ENCODE measurements around the gene DNAJC4.

The DNAJC4 gene

DNA sequence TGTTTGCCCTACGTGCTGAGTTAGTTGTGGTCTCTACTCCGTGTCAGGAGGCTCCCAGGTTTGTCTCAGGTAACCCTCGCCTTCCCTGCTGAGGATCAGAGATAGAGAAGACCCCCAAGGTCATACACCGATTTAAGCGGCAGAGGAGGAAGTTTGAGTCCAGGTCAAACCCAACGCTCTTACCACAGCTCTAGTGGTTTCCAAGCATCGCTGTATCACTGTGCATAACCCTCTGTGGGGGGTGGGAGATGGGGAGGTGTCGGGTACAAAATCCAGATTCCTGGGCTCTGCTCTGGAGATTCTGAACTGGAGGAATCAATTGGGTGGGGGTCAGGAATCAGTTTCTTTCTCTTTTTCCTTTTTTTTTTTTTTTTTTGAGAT lies 627 bp downstream of the DNAJC4 start:
- DNase-seq: no peak

DNA sequence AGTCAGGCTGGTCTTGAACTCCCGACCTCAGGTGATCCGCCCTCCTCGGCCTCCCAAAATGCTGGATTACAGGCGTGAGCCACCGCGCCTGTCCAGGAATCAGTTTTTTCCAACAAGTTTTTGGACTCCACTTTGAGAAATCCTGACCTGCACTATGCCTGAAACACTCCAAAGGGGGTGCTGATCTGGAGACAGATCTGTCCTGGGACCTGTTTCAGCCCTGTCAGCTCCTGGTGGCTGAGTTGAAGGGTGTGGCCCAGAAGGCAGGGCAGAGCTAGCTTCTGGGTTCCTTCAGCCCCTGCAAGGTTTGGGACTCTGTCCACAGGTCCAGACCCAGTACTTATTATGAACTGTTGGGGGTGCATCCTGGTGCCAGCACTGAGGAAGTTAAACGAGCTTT lies 1.2 kb downstream of the DNAJC4 start:
- no peak for DNase-seq

DNA sequence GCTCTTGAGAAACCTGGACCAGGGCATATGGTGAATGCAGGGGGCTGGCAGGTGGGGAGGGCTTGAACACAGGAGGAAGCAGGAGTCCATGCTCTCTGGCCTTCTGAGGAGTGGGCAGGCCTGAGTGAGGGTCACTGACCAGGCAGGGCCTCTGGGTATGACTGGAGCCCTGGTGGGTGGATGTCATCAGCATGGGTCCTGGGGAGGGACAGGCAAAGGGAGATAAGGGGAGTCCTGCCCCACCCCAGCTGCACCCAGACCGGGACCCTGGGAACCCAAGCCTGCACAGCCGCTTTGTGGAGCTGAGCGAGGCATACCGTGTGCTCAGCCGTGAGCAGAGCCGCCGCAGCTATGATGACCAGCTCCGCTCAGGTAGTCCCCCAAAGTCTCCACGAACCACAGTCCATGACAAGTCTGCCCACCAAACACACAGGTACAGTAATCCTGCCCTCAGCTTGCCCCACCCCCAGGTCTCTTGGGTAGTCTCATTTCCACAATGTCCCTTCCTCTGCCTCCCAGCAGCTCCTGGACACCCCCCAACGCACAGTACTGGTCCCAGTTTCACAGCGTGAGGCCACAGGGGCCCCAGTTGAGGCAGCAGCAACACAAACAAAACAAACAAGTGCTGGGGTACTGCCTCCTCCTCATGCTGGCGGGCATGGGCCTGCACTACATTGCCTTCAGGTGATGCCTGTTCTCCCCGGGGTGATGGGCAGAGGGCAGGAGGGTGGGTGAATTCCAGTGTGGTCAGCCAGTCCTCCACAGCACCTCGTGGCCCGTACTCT lies 2.0 kb downstream of the DNAJC4 start:
- DNase-seq: no peak

DNA sequence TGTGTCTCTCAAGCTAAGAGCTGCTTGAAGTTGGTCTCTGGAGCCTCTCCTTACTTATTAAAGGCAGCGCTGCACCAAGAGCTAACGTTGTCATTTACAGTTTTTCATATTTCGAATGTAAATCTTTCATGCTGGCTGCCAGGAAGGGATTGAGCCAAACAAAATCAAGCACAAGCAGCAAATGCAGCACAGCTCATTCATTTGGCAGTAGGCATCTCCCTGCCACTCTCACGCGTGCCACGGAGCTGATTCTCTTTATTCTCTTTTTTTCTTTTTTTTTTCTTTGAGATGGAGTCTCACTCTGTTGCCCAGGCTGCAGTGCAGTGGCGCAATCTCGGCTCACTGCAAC lies 2.6 kb downstream of the DNAJC4 start:
- DNase-seq: no peak

DNA sequence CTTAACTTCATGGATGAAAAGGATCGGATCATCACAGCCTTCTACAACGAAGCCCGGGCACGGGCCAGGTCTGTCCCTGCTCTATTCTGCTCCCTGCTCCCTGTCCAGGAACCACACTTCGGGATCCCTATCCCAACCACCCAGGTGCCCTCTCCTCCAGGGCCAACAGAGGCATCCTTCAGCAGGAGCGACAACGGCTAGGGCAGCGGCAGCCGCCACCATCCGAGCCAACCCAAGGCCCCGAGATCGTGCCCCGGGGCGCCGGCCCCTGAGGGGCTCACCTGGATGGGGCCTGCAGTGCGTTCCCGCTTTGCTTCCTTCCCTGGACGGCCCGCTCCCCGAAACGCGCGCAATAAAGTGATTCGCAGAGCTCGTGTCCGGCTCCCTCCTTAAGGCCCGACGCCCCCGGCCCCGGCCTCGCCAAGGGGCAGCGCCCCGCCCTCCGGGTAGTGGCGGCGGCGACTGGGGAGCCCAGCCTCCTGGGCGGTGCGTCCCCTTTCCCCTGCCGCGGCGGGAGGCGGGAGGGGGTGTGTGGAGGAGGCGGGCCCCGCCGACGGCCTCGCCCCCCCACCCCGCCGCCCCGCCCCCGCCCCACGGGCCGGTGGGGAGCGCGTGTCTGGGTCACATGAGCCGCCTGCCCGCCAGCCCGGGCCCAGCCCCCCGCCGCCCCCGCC lies 3.7 kb downstream of the DNAJC4 start, which contains the start of gene VEGFB:
Gene VEGFB, plus strand, starts transcription at position 672 of the 674 bp plus-strand sequence. CDS start 250 bp downstream, outside the sequence.
- peak; percentile 86 for DNase-seq

DNA sequence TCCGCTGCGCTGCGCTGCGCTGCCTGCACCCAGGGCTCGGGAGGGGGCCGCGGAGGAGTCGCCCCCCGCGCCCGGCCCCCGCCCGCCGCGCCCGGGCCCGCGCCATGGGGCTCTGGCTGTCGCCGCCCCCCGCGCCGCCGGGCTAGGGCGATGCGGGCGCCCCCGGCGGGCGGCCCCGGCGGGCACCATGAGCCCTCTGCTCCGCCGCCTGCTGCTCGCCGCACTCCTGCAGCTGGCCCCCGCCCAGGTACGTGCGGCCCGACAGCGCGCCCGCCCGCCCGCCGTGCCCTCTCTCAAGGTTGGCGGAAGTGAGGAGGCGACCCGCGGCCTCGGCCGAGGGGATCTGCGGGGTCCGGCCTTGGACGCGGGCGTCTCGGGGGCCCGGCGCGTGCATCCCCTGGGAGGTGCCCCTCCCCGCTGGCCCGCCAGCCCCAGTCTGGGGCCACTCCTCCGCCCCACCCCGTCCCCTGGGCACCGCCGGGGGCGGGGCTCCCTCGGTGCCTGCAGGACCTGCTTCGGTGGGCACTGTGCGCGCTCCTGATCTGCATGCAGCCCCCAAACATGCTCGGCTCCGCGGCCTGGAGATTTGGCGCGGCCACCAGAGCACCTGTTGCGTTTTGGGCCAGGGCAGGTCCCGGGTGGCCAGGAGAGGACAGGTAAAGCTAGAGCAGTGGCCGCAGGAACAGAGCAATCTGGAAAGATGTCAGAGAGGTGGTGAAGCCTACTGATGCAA lies 4.5 kb downstream of the DNAJC4 start:
- DNase-seq: peak; percentile 73

DNA sequence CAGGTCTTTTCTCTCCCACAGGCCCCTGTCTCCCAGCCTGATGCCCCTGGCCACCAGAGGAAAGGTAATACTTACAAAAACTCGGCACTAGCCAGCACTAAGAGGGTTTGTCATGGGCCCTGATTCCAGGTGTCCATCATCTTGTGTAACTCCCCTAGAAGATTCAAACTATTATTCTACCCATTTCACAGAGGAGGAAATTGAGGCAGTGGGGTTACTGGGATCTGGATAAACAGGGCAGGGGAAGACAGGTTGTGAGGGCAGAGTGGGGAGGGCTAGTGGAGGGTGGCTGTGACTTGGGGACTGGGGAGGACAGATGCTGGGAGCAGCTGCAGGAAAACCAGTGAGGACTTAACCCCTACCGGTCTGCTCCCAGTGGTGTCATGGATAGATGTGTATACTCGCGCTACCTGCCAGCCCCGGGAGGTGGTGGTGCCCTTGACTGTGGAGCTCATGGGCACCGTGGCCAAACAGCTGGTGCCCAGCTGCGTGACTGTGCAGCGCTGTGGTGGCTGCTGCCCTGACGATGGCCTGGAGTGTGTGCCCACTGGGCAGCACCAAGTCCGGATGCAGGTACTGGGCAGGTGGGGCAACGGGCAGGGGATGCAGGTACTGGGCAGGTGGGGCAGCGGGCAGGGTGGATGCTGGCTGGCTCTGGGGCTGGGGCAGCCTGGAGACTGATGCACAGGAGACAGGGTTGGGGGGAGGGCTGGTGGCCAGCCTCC lies 5.3 kb downstream of the DNAJC4 start:
- DNase-seq: no peak

DNA sequence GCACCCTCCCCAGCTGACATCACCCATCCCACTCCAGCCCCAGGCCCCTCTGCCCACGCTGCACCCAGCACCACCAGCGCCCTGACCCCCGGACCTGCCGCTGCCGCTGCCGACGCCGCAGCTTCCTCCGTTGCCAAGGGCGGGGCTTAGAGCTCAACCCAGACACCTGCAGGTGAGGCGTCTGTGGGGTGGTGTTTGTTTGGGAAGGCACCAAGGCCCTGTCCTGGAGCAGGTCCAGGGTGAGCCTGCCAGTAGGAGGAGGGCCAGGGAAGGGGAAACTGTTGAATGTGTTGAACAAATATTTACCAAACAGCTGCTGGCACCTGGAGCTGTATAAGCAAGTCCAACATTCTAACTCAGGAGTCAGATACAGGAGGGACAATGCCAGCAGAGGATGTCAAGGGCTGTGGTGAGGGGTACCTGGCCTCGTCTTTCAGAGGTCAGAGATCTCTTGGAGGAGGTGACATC lies 7.2 kb downstream of the DNAJC4 start:
- DNase-seq: no peak

DNA sequence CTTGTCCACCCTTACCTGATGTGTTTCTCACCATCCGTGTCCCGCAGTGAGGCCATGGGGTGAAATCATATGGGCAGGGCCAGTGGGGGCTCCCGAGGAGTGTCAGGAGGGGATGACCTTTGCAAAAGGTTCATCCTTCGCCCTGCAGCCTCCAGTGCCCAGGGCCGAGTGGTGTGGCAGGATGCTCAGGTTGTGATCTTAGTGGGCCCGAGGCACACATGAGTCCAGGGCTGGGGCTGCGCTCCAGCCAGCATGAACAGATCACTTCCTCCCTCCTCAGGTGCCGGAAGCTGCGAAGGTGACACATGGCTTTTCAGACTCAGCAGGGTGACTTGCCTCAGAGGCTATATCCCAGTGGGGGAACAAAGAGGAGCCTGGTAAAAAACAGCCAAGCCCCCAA lies 7.7 kb downstream of the DNAJC4 start:
- no peak for DNase-seq

DNA sequence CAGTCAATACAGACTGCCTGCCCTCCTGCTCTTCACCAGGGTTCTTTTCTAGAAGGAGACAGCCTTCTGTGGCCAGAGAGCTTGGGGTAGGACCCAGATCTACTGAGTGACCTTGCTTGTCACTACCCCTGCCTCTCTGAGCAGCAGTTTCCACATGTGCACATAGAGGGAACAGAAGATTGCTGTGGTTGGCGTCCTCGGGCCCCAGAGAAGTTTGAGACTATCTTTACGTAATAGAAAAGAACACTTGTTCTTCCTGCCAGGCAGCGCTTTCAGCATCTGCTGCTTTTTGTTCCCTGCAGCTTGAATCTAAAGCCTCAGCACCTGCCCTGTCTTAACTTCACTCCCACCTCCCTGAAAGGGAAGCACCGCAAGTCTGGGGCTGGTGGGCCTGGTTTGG lies 8.7 kb downstream of the DNAJC4 start:
- no peak for DNase-seq

DNA sequence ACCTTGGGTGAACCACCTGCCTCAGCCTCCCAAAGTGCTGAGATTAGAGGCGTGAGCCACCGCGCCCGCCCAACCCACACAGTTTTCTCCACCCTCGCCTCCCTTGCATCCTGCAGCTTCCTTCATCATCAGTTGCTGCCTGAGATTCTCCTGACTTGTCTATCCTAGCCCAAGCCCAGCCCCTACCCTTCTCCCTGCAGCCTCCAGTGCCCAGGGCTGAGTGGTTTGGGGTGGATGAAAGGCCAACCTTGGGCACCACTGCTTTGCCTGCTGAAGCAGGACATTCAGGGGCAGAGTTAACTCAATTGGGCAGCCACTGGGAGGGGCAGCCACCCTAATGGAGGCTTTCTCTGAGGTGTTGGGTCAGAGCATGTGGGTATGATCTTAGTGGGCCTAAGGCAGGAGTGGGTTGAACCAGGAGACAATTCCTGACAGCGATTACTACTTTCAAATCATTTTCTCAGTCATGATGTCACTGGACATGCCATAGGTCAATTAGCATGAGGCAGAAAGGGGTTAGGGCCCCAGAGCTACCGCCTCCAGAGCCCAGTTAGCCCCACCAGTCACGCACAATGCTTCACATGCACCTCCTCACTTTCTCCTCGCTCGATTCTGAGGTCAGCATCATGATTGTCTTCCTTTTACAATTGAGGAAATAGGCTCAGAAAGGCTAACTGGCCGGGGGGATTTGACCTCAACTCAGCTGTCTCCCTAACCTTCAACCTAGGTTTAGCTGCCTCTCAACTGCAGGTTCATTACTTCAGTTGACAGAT lies 9.5 kb downstream of the DNAJC4 start:
- DNase-seq: no peak

DNA sequence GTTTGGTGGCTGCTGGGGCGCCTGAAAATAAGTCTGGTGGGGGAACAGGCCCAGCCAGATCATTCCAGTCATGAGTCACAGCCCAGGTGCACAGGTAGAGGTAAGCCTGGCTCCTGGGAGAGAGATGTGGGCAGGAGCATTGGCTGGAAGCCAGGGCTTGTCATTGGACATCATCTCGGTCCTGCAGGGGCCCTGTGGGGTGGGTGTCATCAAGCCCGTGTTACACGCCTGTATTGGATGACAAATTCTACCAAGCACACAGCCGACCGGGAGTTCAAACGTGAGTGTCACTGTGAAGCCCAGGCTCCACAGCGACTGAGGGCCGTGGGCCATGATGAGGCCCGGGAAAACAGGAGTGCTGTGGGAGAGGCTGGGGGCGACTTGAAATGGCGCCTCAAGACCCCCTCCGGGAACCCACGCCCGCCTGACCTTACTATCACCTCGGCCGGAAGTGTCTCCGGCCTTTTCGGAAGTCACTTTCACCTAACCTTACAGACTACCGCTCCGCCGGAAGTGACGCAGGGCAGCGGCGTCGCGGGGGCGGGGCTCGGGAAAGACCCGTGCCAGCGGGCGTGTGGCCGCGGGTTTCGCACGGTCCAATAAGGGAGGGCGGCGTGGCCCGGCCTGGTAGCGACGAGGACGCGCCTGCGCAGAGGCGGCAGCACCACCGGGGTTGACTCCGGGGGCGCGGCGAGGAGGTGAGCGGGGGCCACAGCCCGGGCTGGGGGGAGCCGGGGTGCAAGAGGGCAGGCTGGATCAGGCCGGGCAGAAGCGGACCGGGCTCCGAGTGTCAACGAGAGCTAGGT lies 10.3 kb downstream of the DNAJC4 start, which contains the start of gene FKBP2:
Gene FKBP2, plus strand, starts transcription at position 661 of the 806 bp plus-strand sequence. CDS start 1,293 bp downstream, outside the sequence.
- DNase-seq: peak; percentile 97

DNA sequence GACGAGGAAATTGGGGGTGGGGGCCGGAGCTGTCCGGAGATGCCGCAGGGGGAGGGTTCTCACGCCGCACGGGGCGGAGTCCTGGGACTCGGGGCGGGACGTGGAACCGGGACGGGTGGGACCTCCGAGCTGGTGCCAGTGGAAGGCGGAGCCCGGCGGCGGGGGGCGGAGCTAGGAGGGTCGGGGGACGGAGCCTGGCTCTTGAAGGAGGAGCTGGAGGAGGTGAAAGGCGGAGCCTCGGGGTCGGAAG lies 10.8 kb downstream of the DNAJC4 start:
- no peak for DNase-seq

DNA sequence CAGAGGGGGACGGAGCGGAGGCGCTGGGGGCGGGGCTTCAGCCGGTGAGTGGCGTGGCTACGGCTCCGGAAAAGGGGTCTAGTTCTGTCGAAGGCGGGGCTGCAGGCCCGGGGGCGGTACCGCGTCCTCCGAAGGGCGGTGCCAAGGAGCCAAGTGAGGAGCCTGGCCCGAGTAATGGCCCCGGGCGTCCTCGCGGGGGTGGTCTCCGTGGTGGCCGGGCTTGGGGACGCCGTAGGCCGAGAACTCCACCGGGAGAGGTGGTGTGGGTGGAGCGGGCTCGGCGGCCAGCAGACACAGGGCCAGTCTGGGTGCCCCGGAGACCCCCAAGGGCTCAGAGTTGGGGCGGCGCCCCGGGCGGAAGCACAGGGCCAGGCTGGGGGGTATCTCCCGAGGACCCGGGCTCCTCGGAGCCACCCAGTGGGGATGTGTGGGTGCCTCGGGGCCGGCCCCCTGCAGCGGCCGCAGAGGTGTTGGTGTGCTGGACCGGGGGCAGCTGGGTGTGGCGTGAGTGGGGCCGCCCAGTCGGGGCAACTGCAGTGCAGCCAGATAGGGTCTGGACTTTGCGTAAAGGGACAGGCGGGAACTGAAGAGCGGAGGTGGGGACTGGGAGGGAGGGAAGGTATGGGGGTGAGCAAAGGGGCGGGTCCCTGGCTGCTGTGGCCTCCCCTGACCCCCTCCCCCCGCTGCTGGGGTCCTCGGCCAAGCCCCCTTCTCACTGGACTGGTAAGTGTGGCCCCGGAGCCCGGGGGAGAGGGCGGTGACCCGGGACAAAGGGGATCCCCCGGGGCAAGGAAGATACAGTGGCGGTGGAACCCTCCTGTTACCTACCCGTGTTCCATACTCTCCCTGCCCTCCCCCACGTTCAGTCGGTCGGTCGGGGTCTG lies 11.4 kb downstream of the DNAJC4 start:
- peak; percentile 100 for DNase-seq

DNA sequence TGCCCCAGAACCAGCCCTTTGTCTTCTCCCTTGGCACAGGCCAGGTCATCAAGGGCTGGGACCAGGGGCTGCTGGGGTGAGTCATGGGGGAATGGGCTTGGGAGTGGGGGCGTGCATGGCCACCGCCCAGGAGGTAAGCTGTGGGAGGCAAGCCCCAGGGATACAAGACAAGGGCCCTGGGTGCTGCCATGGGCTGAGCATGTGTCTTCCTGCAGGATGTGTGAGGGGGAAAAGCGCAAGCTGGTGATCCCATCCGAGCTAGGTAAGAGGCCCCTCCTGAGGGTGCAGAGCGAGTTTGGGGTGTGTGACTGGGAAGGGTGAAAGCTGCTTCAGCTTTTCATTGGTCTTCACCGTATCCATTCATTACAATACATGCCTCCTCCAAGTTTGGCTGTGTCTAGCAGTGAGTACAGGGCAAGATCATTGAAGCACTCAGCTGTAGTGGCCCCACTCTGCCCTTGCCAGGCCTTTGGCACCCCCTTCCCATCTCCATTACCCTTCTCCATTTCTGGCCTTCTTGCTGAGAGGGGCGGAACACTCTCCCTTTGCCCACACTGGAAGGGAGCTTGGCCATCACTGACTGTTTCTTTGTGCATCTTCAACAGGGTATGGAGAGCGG lies 13.0 kb downstream of the DNAJC4 start:
- no peak for DNase-seq

DNA sequence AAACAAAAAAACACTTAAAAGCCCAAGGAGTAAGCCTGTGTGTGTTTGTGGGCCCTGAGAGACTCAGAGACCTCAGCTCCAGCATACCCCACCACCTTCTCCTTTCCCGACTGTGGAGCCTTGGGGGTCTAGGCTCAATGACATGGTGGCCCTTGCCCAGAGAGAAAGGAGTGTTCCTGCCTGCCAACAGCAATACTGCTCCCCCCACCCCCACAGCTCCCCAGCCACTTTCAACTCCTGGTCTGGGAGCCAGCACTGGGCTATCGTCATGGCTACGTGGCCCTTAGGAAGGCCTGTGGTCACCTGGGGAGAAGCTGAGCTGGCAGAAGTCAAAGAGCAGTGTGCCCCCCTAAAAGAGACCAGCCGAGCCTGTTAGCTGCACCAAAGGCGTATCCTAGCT lies 13.8 kb downstream of the DNAJC4 start:
- DNase-seq: no peak

DNA sequence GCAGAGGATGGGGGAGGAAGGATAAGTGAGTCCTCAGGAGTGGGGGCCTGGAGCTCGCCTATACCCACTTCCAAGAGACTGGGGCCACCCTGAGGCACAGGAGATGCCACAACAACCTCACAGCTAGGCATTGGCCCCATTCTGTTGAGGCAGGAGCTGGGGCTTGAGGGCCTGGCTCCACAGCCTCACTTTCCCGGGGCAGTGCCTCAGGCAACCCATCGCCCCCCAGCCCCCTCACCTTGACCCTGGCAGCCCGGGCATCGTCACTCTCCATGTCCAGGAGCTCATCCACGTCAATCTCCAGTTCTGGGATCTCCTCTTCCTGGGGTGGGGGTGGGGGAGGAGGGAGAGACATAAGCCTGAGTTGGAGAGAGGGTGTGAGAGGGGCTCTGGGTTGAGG lies 14.6 kb downstream of the DNAJC4 start:
- peak; percentile 26 for DNase-seq

DNA sequence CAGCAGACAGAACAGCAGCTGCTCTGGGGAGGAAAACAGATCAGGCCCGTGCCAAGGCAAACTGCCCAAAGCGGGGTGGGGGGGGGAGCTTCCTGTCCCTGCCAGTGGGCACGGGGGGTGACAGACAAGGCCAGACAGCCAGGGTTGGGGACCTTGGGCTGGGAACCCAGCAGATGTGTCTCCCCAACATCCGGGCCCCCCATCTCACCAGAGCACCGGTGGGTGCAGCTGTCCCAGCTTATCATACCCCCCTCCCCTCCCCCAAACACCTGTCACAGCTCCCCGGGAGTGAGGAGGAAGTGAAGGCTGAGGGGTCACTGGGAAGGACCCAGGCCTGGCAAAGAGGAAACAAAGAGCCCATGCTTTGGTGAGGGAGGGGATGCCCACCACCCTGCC lies 15.1 kb downstream of the DNAJC4 start:
- peak; percentile 84 for DNase-seq

DNA sequence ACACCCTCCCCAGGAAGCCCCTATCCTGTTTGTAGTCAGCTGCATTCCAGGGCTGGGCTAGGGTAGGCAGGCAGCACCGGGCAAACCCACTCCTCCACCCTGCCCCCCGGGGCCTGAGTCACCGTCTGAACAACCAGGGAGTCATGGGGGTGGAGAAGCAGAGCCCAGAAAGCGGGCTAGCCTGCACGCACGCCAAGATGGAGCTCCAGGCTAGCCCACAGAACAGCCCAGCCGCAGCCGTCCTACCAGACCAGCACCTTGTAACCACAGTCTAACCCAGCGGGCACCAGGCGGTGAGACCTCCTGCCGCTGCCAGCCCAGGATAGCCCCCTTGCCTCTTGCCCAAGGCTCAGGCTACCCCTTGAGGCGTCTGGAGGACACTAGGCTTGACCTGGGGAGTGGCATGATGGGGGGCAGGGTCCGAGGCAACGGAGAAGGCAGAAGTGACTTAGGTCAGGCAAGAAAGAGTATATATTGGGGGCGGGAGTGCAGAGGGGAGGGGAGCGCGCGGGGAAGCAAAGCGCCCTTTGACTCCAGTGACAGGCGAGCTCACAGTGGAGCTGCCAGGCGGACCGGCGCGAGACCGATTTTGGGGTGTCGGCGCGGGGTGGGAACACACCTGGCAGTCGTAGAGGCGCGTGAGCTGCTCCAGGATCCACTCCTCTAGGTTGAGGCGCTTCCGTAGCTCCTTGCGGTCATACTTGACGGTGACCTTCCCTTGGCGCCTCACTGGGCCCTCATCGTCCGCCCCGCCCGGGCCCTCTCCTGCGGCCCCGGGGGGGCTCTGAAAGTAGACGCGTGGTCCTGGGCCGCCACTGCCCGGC lies 15.7 kb downstream of the DNAJC4 start:
- DNase-seq: peak; percentile 91
